T-helper 9 cell (primary cell): ENCODE data around the gene CDK5.
"Not testable (repeated sequence)": the region's sequence is repeated elsewhere in the genome, so short reads cannot be mapped to it uniquely, and the experiment has no call there.

Source experiments
- DNase-seq: peaks from one replicate; pipeline ENCODE4 v3.0.0-alpha.2; 2020

Gene CDK5

GRCh38 chr7:151032936-151033863, 24.5 kb downstream of the CDK5 start:
- no peak for DNase-seq

- no peak for DNase-seq
These were observed 26.7 kb downstream of the CDK5 start for GRCh38 chr7:151031011-151031410.

- no peak for DNase-seq
These were observed 28.7 kb downstream of the CDK5 start for GRCh38 chr7:151028948-151029501.

GRCh38 chr7:151028131-151028947, 29.4 kb downstream of the CDK5 start, which contains the start of gene ABCB8:
Gene ABCB8, plus strand, starts transcription at chr7:151028450. Its CDS starts 66 bp downstream, at chr7:151028516.
- DNase-seq: peak; percentile 93

GRCh38 chr7:151027728-151028130, 30.0 kb downstream of the CDK5 start:
- DNase-seq: not testable (repeated sequence)

GRCh38 chr7:151026771-151027727, 30.6 kb downstream of the CDK5 start:
- not testable (repeated sequence) for DNase-seq

GRCh38 chr7:151025924-151026671, 31.6 kb downstream of the CDK5 start:
- DNase-seq: no peak

GRCh38 chr7:151024435-151025056, 33.2 kb downstream of the CDK5 start, which contains the start of gene ATG9B:
Gene ATG9B, minus strand, starts transcription at chr7:151024494. Its CDS starts 71 bp downstream, at chr7:151024423.
- no peak for DNase-seq

- no peak for DNase-seq
These were observed 34.5 kb downstream of the CDK5 start for GRCh38 chr7:151023232-151023631.

- no peak for DNase-seq
These were observed 37.5 kb downstream of the CDK5 start for GRCh38 chr7:151020231-151020630.

- no peak for DNase-seq
These were observed 38.6 kb downstream of the CDK5 start for GRCh38 chr7:151019130-151019447.

GRCh38 chr7:151018421-151019129, 39.1 kb downstream of the CDK5 start:
- peak; percentile 26 for DNase-seq

- peak; percentile 80 for DNase-seq
These were observed 39.7 kb downstream of the CDK5 start for GRCh38 chr7:151017953-151018420.

GRCh38 chr7:151017370-151017952, 40.2 kb downstream of the CDK5 start:
- no peak for DNase-seq

- no peak for DNase-seq
These were observed 40.8 kb downstream of the CDK5 start for GRCh38 chr7:151016942-151017341.

GRCh38 chr7:151016505-151016904, 41.2 kb downstream of the CDK5 start:
- DNase-seq: no peak

GRCh38 chr7:151015967-151016366, 41.7 kb downstream of the CDK5 start:
- no peak for DNase-seq

GRCh38 chr7:151014950-151015349, 42.7 kb downstream of the CDK5 start:
- no peak for DNase-seq

GRCh38 chr7:151013733-151014497, 43.8 kb downstream of the CDK5 start:
- DNase-seq: peak; percentile 94
